WI38 (cell line): ENCODE data around the gene BMS1.
A peak's percentile ranks its signal among the peaks of the same experiment; 100 is the strongest.

Experiments
- H3K4me3 ChIP-seq: 2 replicates; pipeline ENCODE4 v1.5.1; 2011; ENCODE audit warnings: low read depth, mild to moderate bottlenecking, control low read depth, low read length
- TF ChIP-seq, protein P1 (sequence below): IDR thresholded peaks from 2 replicates; pipeline ENCODE4 v1.5.1; 2012; ENCODE audit warnings: low read depth, mild to moderate bottlenecking, control low read depth, low read length

The BMS1 gene

DNA sequence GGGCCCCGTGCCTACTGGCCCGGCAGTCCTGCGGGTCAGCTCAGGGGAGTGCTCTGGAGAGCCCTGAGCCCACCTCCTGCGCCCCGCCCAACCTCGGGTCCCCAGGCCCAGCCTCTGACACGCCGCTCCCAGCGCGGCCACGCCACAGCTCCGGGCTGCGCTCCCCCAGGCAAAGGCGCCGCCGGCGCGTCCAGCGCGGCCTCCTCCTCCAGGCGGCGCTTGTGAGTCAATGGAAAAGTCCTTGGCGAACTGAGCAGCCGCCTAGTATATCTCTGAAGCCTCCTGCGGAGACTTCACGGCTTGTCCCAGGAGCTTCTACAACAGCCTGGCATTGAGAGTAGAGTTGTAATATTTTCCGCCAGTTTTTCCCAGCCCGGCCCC, 29.5 kb upstream of the BMS1 start:
- peak overlapping the region; percentile 50 for H3K4me3 ChIP-seq

DNA sequence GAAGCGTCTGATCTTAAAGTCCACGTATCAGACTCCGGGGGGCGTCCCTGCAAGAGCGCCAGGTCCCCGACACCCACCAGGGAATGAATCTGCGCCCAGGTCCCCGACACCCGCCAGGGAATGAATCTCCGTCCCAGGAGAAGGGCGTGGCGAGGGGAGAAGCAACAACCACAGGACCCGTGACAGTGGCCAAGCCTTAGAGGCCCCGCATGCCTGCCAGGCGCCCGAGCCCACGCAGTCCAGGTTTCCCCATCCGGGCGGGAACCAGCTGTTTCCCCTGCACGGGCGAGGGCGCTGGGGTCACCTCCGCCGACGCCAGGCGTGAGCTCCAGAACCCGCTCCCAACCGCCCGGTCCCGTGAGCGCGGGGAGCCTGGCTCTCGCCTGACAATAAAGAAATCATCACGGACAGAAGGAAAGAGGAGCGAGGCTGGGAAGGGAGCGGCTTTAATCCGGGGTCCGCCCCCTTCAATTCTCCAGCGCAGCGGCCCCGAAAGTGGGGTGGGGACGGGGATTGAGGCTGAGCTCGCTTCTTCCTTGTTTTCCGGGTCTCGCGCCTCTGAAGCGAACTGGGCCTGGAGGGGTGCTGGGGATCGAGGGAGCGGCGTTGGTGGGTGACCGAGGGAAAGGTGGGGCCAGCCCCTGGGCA, 29.0 kb upstream of the BMS1 start:
- peak overlapping the region; percentile 50 for H3K4me3 ChIP-seq
- TF ChIP-seq, protein P1, sequence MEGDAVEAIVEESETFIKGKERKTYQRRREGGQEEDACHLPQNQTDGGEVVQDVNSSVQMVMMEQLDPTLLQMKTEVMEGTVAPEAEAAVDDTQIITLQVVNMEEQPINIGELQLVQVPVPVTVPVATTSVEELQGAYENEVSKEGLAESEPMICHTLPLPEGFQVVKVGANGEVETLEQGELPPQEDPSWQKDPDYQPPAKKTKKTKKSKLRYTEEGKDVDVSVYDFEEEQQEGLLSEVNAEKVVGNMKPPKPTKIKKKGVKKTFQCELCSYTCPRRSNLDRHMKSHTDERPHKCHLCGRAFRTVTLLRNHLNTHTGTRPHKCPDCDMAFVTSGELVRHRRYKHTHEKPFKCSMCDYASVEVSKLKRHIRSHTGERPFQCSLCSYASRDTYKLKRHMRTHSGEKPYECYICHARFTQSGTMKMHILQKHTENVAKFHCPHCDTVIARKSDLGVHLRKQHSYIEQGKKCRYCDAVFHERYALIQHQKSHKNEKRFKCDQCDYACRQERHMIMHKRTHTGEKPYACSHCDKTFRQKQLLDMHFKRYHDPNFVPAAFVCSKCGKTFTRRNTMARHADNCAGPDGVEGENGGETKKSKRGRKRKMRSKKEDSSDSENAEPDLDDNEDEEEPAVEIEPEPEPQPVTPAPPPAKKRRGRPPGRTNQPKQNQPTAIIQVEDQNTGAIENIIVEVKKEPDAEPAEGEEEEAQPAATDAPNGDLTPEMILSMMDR: no peak

More for the DNA sequence above, 29.5 kb upstream of the BMS1 start:
- TF ChIP-seq, protein P1: peak; percentile 95

DNA sequence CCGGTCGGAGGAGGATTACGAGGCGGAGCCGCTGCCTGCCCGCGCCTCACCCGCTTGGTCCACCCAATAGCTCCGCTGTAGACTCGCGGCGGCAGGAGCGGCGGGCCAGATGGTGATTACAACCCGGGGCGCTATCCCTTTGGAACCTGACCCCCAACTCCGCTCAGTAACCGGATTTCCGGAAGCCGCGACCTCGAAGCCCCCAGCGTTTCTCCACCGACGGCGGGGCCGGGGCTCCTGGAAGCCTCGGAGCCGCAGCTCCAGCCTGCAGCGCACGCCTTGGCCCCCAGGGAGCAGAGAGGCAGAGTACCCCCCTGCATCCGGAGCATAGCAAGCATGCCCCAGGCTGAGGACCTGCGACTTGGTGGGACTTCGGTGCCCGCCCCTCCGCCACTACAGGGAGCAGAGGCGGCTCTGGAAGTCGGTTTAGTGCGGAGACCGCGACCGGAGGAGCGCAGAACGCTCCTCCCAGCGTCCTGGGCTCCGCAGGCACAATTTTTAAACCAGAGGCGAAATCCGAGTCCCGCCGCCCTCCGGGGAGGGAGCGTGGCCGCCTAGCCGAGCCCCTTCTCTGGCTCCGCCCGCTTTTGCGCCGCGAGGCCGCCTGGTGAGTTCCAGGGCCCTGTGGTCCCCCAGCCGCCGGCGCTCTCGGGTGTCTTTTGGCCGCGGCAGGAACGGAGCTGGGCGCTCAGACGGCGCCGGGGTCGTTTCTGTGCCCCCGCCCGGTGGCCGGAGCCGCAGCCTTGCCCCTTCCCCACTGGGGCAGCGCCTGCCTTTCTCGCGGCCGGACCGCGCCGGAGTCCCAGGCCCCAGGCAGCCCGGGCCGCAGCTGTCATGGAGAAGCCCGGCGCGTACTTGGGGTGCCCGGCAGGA, 28.2 kb upstream of the BMS1 start:
- TF ChIP-seq, protein P1: no peak
- H3K4me3 ChIP-seq: peak overlapping the region; percentile 50

DNA sequence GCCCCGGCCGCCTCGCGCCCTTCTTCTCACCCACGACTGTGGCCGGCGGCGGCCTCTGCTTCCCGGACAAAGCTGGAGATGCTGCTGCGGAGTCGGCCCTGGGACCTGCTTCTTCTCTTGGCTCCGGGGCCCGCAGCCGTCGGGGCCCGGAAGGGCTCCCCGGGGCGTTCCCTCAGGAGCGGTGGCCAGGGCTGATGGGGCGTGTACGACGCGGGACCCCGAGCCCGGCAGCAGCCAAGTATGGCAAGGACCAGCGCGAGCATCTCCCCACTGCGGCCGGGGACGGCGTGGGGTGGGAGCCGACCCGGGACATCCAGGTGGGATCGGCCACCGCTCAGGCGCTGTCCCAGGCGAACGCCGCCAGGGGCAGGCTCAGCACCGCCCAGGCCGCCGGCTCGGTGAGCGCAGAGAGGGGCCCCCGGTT, 27.6 kb upstream of the BMS1 start:
- TF ChIP-seq, protein P1: no peak
- peak overlapping the region; percentile 50 for H3K4me3 ChIP-seq

DNA sequence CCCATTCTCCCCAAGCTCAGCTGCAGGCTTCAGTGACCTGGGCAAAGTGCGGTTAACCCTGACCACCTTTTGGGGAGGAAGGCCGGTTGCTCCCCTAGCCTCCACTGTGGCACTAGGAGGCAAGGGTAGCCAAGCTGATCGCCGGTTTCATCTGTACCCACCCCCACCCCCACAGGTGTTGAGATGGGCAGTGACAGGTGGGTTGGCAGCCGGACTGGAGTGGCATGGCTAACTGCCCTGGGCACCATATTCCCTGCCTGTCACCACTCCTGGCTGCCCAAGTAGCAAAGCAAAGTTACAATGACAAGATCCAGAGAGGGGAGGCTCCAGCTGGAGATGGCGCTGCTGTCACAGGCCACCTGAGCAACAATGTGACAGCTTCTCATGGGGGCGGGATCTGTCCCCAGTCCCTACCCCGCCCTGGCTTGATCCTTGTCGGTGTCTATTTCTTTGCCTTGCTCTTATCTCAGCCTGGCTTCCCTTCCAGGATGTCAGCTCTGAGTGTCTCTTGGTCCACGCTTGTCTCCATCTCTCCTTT, 27.0 kb upstream of the BMS1 start:
- no peak overlapping the region for H3K4me3 ChIP-seq
- TF ChIP-seq, protein P1: no peak

DNA sequence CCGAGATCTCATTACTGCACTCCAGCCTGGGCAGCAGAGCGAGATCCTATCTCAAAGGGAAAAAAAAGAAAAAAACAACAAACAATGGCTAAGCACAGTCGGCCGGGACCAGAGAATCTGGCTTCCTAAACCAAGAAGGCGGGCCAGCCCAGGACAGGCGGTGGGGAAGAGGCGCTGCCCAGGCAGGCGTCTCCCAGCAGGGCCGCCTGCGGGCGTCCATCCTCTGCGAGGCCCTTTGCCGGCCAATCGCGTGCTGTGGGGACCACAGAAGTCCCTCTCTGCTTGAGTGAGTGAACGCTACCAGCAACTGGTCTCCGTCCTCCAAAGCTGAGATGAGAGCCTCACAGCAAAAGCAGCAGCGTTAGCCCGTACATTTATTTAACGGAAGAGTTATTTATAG, 14.7 kb upstream of the BMS1 start:
- no peak overlapping the region for H3K4me3 ChIP-seq
- TF ChIP-seq, protein P1: no peak
